ENCODE results near the gene RBMS2.

DNA sequence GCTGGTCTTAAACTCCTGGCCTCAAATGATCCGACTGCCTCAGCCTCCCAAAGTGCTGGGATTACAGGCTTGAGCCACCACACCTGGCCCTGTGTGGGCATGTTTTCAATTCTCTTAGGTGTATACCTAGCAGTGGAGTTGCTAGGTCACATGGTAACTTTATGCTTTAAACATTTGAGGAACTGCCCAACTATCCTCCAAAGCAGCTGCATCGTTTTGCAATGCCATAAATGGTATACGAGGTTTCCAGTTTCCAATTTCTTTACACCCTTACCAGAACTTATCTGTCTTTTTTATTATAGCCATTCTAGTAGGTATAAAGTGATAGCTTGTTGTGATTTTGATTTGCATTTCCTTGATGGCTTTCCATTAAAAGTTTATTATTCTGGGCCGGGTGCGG, 25.1 kb downstream of the RBMS2 start:
- TF ChIP-seq, protein P1, sequence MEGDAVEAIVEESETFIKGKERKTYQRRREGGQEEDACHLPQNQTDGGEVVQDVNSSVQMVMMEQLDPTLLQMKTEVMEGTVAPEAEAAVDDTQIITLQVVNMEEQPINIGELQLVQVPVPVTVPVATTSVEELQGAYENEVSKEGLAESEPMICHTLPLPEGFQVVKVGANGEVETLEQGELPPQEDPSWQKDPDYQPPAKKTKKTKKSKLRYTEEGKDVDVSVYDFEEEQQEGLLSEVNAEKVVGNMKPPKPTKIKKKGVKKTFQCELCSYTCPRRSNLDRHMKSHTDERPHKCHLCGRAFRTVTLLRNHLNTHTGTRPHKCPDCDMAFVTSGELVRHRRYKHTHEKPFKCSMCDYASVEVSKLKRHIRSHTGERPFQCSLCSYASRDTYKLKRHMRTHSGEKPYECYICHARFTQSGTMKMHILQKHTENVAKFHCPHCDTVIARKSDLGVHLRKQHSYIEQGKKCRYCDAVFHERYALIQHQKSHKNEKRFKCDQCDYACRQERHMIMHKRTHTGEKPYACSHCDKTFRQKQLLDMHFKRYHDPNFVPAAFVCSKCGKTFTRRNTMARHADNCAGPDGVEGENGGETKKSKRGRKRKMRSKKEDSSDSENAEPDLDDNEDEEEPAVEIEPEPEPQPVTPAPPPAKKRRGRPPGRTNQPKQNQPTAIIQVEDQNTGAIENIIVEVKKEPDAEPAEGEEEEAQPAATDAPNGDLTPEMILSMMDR (tag by site-specific recombination; IDR thresholded peaks at IDR 0.05): no peak
- TF ChIP-seq ZNF274 (IDR thresholded peaks at IDR 0.05; ENCODE audit: low read length) (no peak), ZNF274 (tag by site-specific recombination; IDR thresholded peaks at IDR 0.05; ENCODE audit: borderline replicate concordance) (no peak), ZNF776 (tag by site-specific recombination; IDR thresholded peaks at IDR 0.05; ENCODE audit: borderline replicate concordance) (no peak), ZNF311 (tag by site-specific recombination; IDR thresholded peaks at IDR 0.05; ENCODE audit: borderline replicate concordance) (no peak)
- TF ChIP-seq, protein P2, sequence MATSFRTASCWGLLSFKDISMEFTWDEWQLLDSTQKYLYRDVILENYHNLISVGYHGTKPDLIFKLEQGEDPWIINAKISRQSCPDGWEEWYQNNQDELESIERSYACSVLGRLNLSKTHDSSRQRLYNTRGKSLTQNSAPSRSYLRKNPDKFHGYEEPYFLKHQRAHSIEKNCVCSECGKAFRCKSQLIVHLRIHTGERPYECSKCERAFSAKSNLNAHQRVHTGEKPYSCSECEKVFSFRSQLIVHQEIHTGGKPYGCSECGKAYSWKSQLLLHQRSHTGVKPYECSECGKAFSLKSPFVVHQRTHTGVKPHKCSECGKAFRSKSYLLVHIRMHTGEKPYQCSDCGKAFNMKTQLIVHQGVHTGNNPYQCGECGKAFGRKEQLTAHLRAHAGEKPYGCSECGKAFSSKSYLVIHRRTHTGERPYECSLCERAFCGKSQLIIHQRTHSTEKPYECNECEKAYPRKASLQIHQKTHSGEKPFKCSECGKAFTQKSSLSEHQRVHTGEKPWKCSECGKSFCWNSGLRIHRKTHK (tag by site-specific recombination; IDR thresholded peaks at IDR 0.05): no peak

Measured in HEK293 (cell line).